OCI-LY7 (cell line): ENCODE measurements around the gene HCFC2.

ENCODE experiments used
- EZH2phosphoT487 ChIP-seq: fragments of 200-600 bp; sonication (generic); IDR thresholded peaks from 2 replicates; pipeline ENCODE4 v1.6.1; 2018; ENCODE audit warnings: low read depth, borderline replicate concordance, mild to moderate bottlenecking, mixed run types, antibody characterized with exemption, low read length, moderate library complexity, mixed read lengths
- TF ChIP-seq, protein P1 (sequence below): fragments of 200-600 bp; sonication (generic); conservative IDR thresholded peaks from 2 replicates; pipeline ENCODE4 v1.5.1; 2014; ENCODE audit warnings: mild to moderate bottlenecking, antibody characterized with exemption, low read length, moderate library complexity, mixed read lengths

DNA sequence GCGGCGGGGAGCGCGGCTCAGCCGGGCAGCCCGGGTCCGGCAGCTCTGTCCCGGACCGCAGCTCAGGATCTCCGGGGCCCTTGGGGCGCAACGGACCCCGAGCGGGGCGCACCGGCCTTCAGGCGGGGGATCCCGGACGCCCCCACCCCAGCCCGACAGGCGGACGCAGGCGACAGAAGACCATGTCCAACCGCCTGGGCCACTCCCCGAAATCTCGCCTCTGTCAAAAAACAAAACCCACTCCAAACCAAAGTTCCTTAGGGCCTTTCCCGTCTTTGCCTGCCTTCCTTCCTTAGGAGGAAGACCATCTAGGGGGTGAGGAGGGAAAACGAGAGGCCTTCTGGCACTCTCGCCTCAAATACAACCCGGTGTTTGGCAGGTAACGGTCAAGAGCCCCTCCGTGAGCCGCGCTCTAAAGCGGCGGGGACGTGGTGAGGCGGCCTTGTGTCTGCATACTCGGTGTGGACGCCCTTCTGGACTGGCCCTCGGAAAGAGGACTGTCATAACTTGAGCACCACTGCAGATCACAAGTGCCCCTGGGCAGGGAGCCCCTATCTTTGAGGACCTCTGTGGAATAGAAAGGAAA is 604 bp downstream of the HCFC2 start:
- no peak for TF ChIP-seq EZH2phosphoT487
- TF ChIP-seq, protein P1, sequence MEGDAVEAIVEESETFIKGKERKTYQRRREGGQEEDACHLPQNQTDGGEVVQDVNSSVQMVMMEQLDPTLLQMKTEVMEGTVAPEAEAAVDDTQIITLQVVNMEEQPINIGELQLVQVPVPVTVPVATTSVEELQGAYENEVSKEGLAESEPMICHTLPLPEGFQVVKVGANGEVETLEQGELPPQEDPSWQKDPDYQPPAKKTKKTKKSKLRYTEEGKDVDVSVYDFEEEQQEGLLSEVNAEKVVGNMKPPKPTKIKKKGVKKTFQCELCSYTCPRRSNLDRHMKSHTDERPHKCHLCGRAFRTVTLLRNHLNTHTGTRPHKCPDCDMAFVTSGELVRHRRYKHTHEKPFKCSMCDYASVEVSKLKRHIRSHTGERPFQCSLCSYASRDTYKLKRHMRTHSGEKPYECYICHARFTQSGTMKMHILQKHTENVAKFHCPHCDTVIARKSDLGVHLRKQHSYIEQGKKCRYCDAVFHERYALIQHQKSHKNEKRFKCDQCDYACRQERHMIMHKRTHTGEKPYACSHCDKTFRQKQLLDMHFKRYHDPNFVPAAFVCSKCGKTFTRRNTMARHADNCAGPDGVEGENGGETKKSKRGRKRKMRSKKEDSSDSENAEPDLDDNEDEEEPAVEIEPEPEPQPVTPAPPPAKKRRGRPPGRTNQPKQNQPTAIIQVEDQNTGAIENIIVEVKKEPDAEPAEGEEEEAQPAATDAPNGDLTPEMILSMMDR = no peak
